Endothelial cell of umbilical vein (primary cell): ENCODE measurements around the gene ZEB1.

Experiments used
- EZH2 ChIP-seq: IDR thresholded peaks from 2 replicates; pipeline ENCODE4 v1.6.1; 2012; ENCODE audit warnings: borderline replicate concordance, low read depth, mild to moderate bottlenecking, moderate library complexity, low read length, inconsistent platforms; ENCODE audit not compliant: severe bottlenecking
- GATA2 ChIP-seq: IDR thresholded peaks from 2 replicates; pipeline ENCODE4 v1.7.0; 2011; ENCODE audit warnings: low read depth, mild to moderate bottlenecking, moderate library complexity, mixed read lengths, low read length; ENCODE audit not compliant: insufficient read length, insufficient read depth
- JUN ChIP-seq: IDR thresholded peaks from 2 replicates; pipeline ENCODE4 v1.6.1; 2011; ENCODE audit warnings: borderline replicate concordance, low read depth; ENCODE audit not compliant: insufficient read length, insufficient read depth
- MYC ChIP-seq: IDR thresholded peaks from one replicate; pipeline ENCODE4 v1.6.1; 2011; ENCODE audit warnings: mild to moderate bottlenecking, low read depth, low read length
- POLR2A ChIP-seq: IDR thresholded peaks from 2 replicates; pipeline ENCODE4 v1.6.1; 2012; ENCODE audit warnings: low read depth, mild to moderate bottlenecking, control low read depth, low read length
- POLR2AphosphoS5 ChIP-seq: IDR thresholded peaks from 2 replicates; pipeline ENCODE4 v1.6.1; 2012; ENCODE audit warnings: low read depth, mild to moderate bottlenecking, control low read depth, low read length, moderate library complexity; ENCODE audit not compliant: insufficient read depth
- TF ChIP-seq, protein P1 (sequence below), 2 donors: IDR thresholded peaks; 1 replicate in 1 of 2; 2 replicates in 1 of 2; pipeline ENCODE4 v1.5.1; 2011; ENCODE audit warnings: low read length in 2 of 2, mild to moderate bottlenecking in 2 of 2, moderate library complexity in 2 of 2, control low read depth in 1 of 2, inconsistent platforms in 1 of 2, low read depth in 1 of 2; ENCODE audit not compliant: insufficient read depth in 1 of 2; ENCODE audit errors: extremely low read depth in 1 of 2
- TF ChIP-seq, protein P2 (sequence below): IDR thresholded peaks from 2 replicates; pipeline ENCODE4 v1.6.1; 2011; ENCODE audit not compliant: insufficient read depth, insufficient read length

DNA sequence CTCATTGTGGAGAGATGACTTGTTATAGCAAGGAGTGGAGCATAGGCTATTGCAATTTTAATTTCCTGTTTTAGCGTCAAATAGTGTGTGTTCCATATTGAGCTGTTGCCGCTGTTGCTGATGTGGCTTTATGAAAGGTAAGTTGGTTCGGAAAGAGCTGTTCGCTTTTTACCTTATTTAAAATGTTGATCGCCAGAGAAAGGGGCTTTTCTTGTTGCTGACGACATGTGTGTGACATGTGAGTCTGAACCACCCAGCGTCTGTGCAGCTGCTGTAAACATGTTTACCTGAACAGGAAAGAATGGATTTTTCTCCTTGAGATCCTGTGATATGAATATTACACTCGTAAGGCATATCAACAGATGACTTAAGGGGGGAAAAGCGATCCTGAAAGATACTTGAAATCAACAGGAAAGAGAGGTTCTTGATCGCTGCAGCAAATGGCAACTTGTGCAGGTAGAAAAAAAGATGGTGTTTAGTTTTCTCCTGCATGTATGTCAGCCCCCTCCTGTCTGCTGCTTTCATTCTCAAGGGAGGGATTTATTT, 2.5 kb downstream of the ZEB1 start:
- TF ChIP-seq, protein P1, sequence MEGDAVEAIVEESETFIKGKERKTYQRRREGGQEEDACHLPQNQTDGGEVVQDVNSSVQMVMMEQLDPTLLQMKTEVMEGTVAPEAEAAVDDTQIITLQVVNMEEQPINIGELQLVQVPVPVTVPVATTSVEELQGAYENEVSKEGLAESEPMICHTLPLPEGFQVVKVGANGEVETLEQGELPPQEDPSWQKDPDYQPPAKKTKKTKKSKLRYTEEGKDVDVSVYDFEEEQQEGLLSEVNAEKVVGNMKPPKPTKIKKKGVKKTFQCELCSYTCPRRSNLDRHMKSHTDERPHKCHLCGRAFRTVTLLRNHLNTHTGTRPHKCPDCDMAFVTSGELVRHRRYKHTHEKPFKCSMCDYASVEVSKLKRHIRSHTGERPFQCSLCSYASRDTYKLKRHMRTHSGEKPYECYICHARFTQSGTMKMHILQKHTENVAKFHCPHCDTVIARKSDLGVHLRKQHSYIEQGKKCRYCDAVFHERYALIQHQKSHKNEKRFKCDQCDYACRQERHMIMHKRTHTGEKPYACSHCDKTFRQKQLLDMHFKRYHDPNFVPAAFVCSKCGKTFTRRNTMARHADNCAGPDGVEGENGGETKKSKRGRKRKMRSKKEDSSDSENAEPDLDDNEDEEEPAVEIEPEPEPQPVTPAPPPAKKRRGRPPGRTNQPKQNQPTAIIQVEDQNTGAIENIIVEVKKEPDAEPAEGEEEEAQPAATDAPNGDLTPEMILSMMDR (IDR thresholded peaks at IDR 0.05; ENCODE audit: extremely low read depth in 1 of 2, insufficient read depth in 1 of 2, low read depth in 1 of 2, low read length in 2 of 2) = no peak
- TF ChIP-seq GATA2 (no peak), EZH2 (no peak), POLR2A (no peak), MYC (no peak), POLR2AphosphoS5 (no peak), JUN (no peak)
- TF ChIP-seq, protein P2, sequence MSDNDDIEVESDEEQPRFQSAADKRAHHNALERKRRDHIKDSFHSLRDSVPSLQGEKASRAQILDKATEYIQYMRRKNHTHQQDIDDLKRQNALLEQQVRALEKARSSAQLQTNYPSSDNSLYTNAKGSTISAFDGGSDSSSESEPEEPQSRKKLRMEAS = no peak
